Measurements from ENCODE around the gene CMC2.

Gene CMC2

GRCh38 chr16:80964351-80964750 is 42.3 kb downstream of the CMC2 start:
- no peak overlapping the region for H3K27ac ChIP-seq (ENCODE audit: poor library complexity, severe bottlenecking)
- no peak overlapping the region for H3K4me3 ChIP-seq (ENCODE audit: severe bottlenecking)
- H3K36me3 ChIP-seq (ENCODE audit: low read depth): 0 out of 2 replicates have a peak, but pooled peaks cover 6% of the 10 kb centered on the region
- H3K4me1 ChIP-seq (ENCODE audit: insufficient read depth, poor library complexity, severe bottlenecking): peaks cover 13% of the 10 kb centered on the region
- no peaks in the 10 kb centered on the region for H3K9me3 ChIP-seq (ENCODE audit: severe bottlenecking)
- TF ChIP-seq, protein P1, sequence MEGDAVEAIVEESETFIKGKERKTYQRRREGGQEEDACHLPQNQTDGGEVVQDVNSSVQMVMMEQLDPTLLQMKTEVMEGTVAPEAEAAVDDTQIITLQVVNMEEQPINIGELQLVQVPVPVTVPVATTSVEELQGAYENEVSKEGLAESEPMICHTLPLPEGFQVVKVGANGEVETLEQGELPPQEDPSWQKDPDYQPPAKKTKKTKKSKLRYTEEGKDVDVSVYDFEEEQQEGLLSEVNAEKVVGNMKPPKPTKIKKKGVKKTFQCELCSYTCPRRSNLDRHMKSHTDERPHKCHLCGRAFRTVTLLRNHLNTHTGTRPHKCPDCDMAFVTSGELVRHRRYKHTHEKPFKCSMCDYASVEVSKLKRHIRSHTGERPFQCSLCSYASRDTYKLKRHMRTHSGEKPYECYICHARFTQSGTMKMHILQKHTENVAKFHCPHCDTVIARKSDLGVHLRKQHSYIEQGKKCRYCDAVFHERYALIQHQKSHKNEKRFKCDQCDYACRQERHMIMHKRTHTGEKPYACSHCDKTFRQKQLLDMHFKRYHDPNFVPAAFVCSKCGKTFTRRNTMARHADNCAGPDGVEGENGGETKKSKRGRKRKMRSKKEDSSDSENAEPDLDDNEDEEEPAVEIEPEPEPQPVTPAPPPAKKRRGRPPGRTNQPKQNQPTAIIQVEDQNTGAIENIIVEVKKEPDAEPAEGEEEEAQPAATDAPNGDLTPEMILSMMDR (IDR thresholded peaks at IDR 0.05; ENCODE audit: poor library complexity, severe bottlenecking): no peak
- no peaks in the 10 kb centered on the region for H3K27me3 ChIP-seq (ENCODE audit: insufficient read depth, poor library complexity, severe bottlenecking)
- no peak for ATAC-seq (ENCODE audit: low read depth)
- DNase-seq (ENCODE audit: low spot score): no peak

GRCh38 chr16:80962879-80963278 is 43.8 kb downstream of the CMC2 start:
- H3K4me3 ChIP-seq (ENCODE audit: severe bottlenecking): no peak overlapping the region
- H3K36me3 ChIP-seq (ENCODE audit: low read depth): 0 out of 2 replicates have a peak, but pooled peaks cover 5% of the 10 kb centered on the region
- H3K27ac ChIP-seq (ENCODE audit: poor library complexity, severe bottlenecking): no peak overlapping the region
- TF ChIP-seq, protein P1 (IDR thresholded peaks at IDR 0.05; ENCODE audit: poor library complexity, severe bottlenecking): no peak
- H3K27me3 ChIP-seq (ENCODE audit: insufficient read depth, poor library complexity, severe bottlenecking): no peaks in the 10 kb centered on the region
- no peak for ATAC-seq (ENCODE audit: low read depth)
- no peak for DNase-seq (ENCODE audit: low spot score)
- H3K4me1 ChIP-seq (ENCODE audit: insufficient read depth, poor library complexity, severe bottlenecking): peaks cover 13% of the 10 kb centered on the region
- no peaks in the 10 kb centered on the region for H3K9me3 ChIP-seq (ENCODE audit: severe bottlenecking)

DNA sequence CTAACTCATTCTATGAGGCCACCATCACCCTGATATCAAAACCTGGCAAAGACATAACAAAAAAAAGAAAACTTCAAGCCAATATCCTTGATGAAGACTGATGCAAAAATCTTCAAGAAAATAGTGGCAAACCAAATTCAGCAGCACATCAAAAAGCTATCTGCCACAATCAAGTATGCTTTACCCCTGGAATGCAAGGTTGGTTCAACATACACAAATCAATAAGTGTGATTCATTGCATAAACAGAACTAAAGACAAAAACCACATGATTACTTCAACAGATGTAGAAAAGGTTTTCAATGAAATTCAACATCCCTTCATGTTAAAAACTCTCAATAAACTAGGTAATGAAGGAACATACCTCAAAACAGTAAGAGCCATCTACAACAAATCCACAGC is 48.4 kb downstream of the CMC2 start:
- H3K36me3 ChIP-seq (ENCODE audit: low read depth): no peaks in the 10 kb centered on the region
- no peaks in the 10 kb centered on the region for H3K9me3 ChIP-seq (ENCODE audit: severe bottlenecking)
- H3K4me3 ChIP-seq (ENCODE audit: severe bottlenecking): no peak overlapping the region
- no peak for DNase-seq (ENCODE audit: low spot score)
- TF ChIP-seq, protein P1 (IDR thresholded peaks at IDR 0.05; ENCODE audit: poor library complexity, severe bottlenecking): no peak
- H3K27ac ChIP-seq (ENCODE audit: poor library complexity, severe bottlenecking): no peak overlapping the region
- ATAC-seq (ENCODE audit: low read depth): no peak
- no peaks in the 10 kb centered on the region for H3K4me1 ChIP-seq (ENCODE audit: insufficient read depth, poor library complexity, severe bottlenecking)
- no peaks in the 10 kb centered on the region for H3K27me3 ChIP-seq (ENCODE audit: insufficient read depth, poor library complexity, severe bottlenecking)

GRCh38 chr16:80954985-80955384 is 51.7 kb downstream of the CMC2 start:
- no peaks in the 10 kb centered on the region for H3K9me3 ChIP-seq (ENCODE audit: severe bottlenecking)
- no peak for ATAC-seq (ENCODE audit: low read depth)

GRCh38 chr16:80948886-80949493 is 57.7 kb downstream of the CMC2 start:
- H3K36me3 ChIP-seq (ENCODE audit: low read depth): no peaks in the 10 kb centered on the region
- ATAC-seq (ENCODE audit: low read depth) (no peak), DNase-seq (ENCODE audit: low spot score) (no peak)
- no peaks in the 10 kb centered on the region for H3K4me1 ChIP-seq (ENCODE audit: insufficient read depth, poor library complexity, severe bottlenecking)
- no peak overlapping the region for H3K4me3 ChIP-seq (ENCODE audit: severe bottlenecking)
- no peaks in the 10 kb centered on the region for H3K9me3 ChIP-seq (ENCODE audit: severe bottlenecking)
- H3K27ac ChIP-seq (ENCODE audit: poor library complexity, severe bottlenecking): no peak overlapping the region
- no peaks in the 10 kb centered on the region for H3K27me3 ChIP-seq (ENCODE audit: insufficient read depth, poor library complexity, severe bottlenecking)
- TF ChIP-seq, protein P1 (IDR thresholded peaks at IDR 0.05; ENCODE audit: poor library complexity, severe bottlenecking): peak; percentile 21

More at GRCh38 chr16:80954985-80955384, 51.7 kb downstream of the CMC2 start:
- Histone ChIP-seq H3K4me1 (ENCODE audit: insufficient read depth, poor library complexity, severe bottlenecking) (no peaks in the 10 kb centered on the region), H3K27ac (ENCODE audit: poor library complexity, severe bottlenecking) (no peak overlapping the region), H3K36me3 (ENCODE audit: low read depth) (no peaks in the 10 kb centered on the region), H3K4me3 (ENCODE audit: severe bottlenecking) (no peak overlapping the region), H3K27me3 (ENCODE audit: insufficient read depth, poor library complexity, severe bottlenecking) (no peaks in the 10 kb centered on the region)
- TF ChIP-seq, protein P1 (IDR thresholded peaks at IDR 0.05; ENCODE audit: poor library complexity, severe bottlenecking): no peak
- no peak for DNase-seq (ENCODE audit: low spot score)
